Adrenal gland (tissue), 12 donors: ENCODE measurements around the gene FASTKD1. TPM values are rescaled to one million over a fixed set of nuclear protein-coding genes. Genes with fewer than 3 reads are reported as not detected.

ENCODE experiments used
- DNase-seq, 7 donors: peaks; one replicate each; pipeline ENCODE4 v3.0.0-alpha.2; 2019 to 2020
- H3K27ac ChIP-seq, 5 donors: fragments of 200-600 bp; sonication (generic) in 4 of 5; 1 replicate in 3 of 5; 2 replicates in 2 of 5; pipeline versions ENCODE4 v1.5.1 to v1.8.0; 2016 to 2020; ENCODE audit warnings: mild to moderate bottlenecking in 1 of 5
- H3K27me3 ChIP-seq: fragments of 200-600 bp; 2 replicates; pipeline ENCODE4 v1.8.0; 2021
- H3K36me3 ChIP-seq, 2 donors: fragments of 200-600 bp; replicated peaks in 1 of 2; 1 replicate in 1 of 2; 2 replicates in 1 of 2; pipeline versions ENCODE4 v1.5.1 to v1.8.0; 2018 to 2022
- H3K4me1 ChIP-seq, 2 donors: fragments of 200-600 bp; replicated peaks in 1 of 2; 1 replicate in 1 of 2; 2 replicates in 1 of 2; pipeline versions ENCODE4 v1.5.1 to v1.8.0; 2018 to 2021
- H3K4me3 ChIP-seq, 4 donors: fragments of 200-600 bp; sonication (generic) in 3 of 4; one replicate each; pipeline ENCODE4 v1.5.1; 2016 to 2018
- H3K9me3 ChIP-seq, 3 donors: fragments of 200-600 bp; sonication (generic) in 1 of 3; replicated peaks in 1 of 3; 1 replicate in 2 of 3; 2 replicates in 1 of 3; pipeline versions ENCODE4 v1.5.1 to v1.8.0; 2016 to 2021
- POLR2A ChIP-seq, 2 donors: fragments of 450-650 bp; IDR thresholded peaks; one replicate each; pipeline ENCODE4 v1.6.1; 2017; ENCODE audit warnings: antibody characterized with exemption in 2 of 2, mild to moderate bottlenecking in 2 of 2, moderate library complexity in 1 of 2
- WGBS, 4 donors: extraction: QIAGEN DNeasy Blood & Tissue Kit in 2 of 4; methylation state at CpG; one replicate each; pipeline versions ENCODE4 v1.1.5 to v1.1.7; 2013 to 2017; 5-methylcytosine and 5-hydroxymethylcytosine counted together
- intact Hi-C, 2 donors: fragments of 100-400 bp; cut with DNase I; formaldehyde crosslinking; loops; one replicate each; pipeline versions ENCODE4 v1.14.1 to v1.15.0; 2022 to 2023
- polyA plus RNA-seq, 3 donors: library from polyadenylated mRNA; stranded (reverse); fragments of 200-250 nt in 2 of 3; fragments of 350-450 nt in 1 of 3; fragmentation: Illumina TruSeq in 1 of 3; extraction: RNeasy Lipid Tissue Mini Kit (QIAGEN cat#74804) in 1 of 3; gene quantifications; one replicate each; pipeline ENCODE4 v1.2.3, GENCODE V29; 2013 to 2014
- total RNA-seq, 9 donors: library from RNA; depleted of rRNA in 4 of 9; stranded (reverse); fragments of >200 nt in 4 of 9; fragments of 120-200 nt in 1 of 9; fragmentation: NEBNext Ultra II Directional in 1 of 9; extraction: Animal tissue kit (Norgen Biotek cat#: 25700) in 1 of 9; gene quantifications; one replicate each; pipeline versions ENCODE4 v1.1.0 to v1.2.4, GENCODE V29; 2013 to 2023
- TF ChIP-seq, protein P1 (sequence below), 6 experiments: fragments of 450-650 bp in 4 of 6; fragments of 200-600 bp in 2 of 6; sonication (generic) in 1 of 6; IDR thresholded peaks; 1 replicate in 5 of 6; 2 replicates in 1 of 6; pipeline versions ENCODE4 v1.5.1 to v1.8.0; 2016 to 2021; ENCODE audit warnings: antibody characterized with exemption in 6 of 6, mild to moderate bottlenecking in 2 of 6, moderate library complexity in 1 of 6
- donor health status: healthy with polysubstance abuse.
- donor health status: Bipolar disorder and iron deficiency.
- donor health status: DM: yes; HTN: yes; CAD: no.
- donor health status: DM: no; HTN: no; CAD: no.
- donor health status: DM: no; HTN: no; CAD: no.
- donor health status: DM: yes; HTN: yes; CAD: no.

The FASTKD1 gene
- total and polyA plus RNA-seq, 12 donors = 5.9 to 121 (median 20.9) TPM

DNA sequence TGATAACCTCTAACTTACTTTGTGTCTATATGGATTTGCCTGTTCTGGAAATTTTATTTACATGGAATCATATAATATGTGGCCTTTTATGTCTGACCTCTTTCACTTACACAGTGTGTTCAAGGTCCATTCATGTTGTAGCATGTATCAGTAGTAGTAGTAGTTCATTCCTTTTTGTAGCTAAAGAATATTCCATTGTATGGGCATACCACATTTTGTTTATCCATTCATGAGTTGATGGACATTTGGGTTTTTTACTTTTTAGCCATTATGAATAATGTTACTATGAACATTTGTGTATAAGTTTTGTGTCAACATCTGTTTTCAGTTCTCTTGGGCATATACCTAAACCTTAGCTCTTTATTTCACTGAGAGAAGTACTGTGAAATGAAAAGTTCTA is 82.8 kb downstream of the FASTKD1 start:
- Histone ChIP-seq H3K27ac (no peak overlapping the region), H3K36me3 (no peaks in the 10 kb centered on the region), H3K27me3 (no peaks in the 10 kb centered on the region), H3K9me3 (no peaks in the 10 kb centered on the region), H3K4me3 (no peak overlapping the region), H3K4me1 (no peaks in the 10 kb centered on the region)
- no peak for DNase-seq
- intact Hi-C loops = no loop called here
- no peak for TF ChIP-seq POLR2A (IDR thresholded peaks at IDR 0.05)
- TF ChIP-seq, protein P1, sequence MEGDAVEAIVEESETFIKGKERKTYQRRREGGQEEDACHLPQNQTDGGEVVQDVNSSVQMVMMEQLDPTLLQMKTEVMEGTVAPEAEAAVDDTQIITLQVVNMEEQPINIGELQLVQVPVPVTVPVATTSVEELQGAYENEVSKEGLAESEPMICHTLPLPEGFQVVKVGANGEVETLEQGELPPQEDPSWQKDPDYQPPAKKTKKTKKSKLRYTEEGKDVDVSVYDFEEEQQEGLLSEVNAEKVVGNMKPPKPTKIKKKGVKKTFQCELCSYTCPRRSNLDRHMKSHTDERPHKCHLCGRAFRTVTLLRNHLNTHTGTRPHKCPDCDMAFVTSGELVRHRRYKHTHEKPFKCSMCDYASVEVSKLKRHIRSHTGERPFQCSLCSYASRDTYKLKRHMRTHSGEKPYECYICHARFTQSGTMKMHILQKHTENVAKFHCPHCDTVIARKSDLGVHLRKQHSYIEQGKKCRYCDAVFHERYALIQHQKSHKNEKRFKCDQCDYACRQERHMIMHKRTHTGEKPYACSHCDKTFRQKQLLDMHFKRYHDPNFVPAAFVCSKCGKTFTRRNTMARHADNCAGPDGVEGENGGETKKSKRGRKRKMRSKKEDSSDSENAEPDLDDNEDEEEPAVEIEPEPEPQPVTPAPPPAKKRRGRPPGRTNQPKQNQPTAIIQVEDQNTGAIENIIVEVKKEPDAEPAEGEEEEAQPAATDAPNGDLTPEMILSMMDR (IDR thresholded peaks at IDR 0.05) = no peak

DNA sequence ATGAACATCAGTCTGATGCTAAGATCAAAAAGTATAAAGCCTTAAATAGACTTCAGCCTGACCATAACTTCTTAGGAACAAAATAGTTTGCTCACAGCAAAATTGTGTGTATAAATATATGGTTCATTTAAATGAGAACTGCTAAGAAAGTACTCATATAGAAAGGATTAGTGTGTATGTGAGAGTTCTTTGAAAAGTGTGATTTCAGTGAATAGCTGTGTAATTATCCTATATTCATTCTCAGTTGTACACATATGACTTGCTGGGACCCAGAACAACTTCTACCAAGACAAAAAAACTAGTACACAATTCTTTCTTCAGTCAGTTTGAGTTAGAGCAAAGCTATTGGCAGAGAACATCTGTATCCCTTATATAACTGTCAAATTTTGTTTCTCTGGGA is 87.2 kb downstream of the FASTKD1 start:
- intact Hi-C loops = no loop called here
- no peak overlapping the region for H3K27ac ChIP-seq
- no peaks in the 10 kb centered on the region for H3K36me3 ChIP-seq
- no peaks in the 10 kb centered on the region for H3K9me3 ChIP-seq
- TF ChIP-seq POLR2A (IDR thresholded peaks at IDR 0.05) = no peak
- TF ChIP-seq, protein P1 (IDR thresholded peaks at IDR 0.05) = no peak
- no peaks in the 10 kb centered on the region for H3K27me3 ChIP-seq
- H3K4me1 ChIP-seq = no peaks in the 10 kb centered on the region
- DNase-seq = no peak
- no peak overlapping the region for H3K4me3 ChIP-seq

DNA sequence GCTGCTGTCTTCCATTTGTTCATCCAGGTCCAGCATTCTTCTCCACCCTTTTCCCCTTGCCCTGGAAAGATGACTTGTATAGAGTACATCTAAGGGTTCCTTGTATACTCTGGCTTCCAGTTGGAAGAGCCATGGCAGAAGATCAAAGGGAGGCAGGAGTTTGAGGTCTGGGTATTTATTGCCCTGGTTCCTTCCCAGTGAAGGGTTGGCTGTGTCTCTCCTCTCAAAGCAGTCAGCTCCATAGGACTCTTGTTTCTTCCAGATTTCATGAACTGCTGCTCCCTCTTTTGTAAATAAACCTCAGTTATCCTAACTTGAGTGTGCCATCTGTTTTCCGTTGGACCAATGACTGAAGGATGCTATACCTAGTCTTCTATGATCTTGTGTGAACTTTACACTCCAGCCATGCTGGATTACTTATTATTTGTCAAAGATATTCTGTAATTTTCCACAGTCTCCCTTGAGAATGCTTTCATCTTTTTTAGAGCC is 88.0 kb downstream of the FASTKD1 start:
- no peak overlapping the region for H3K4me3 ChIP-seq
- H3K4me1 ChIP-seq = no peaks in the 10 kb centered on the region
- no peak overlapping the region for H3K27ac ChIP-seq
- TF ChIP-seq, protein P1 (IDR thresholded peaks at IDR 0.05) = no peak
- 91 to 100% (median 95%) methylated on average over 1 of the region's 1 CpG for WGBS, 4 donors
- intact Hi-C loops = no loop called here
- no peaks in the 10 kb centered on the region for H3K36me3 ChIP-seq
- H3K27me3 ChIP-seq = no peaks in the 10 kb centered on the region
- no peaks in the 10 kb centered on the region for H3K9me3 ChIP-seq
- no peak for DNase-seq

DNA sequence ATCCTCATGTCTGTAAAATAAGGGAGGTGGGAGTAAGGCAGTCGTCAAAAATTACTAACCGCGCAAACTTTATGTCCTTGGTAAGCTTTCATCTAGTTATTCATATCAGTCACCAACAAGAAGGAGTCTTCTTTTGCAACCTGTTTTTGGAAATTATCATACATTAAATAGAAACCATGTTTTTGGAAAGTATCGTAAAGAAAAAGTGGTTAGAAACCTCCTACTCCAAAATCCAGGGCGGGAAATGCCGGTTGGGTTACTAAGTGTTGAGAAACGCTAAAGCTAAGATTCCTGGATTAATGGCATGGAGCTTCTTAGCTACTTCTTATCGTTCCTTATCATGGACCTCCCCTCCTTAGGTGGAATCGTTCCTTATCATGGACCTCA is 93.6 kb downstream of the FASTKD1 start:
- Histone ChIP-seq H3K27ac (peak overlapping the region in 4 of 5 donors; percentile 36 to 81 (median 75)), H3K36me3 (no peaks in the 10 kb centered on the region), H3K4me3 (peak overlapping the region; percentile 44 to 90 (median 71)), H3K9me3 (no peaks in the 10 kb centered on the region), H3K4me1 (peaks cover 12 to 14% of the 10 kb centered on the region in 2 donors), H3K27me3 (no peaks in the 10 kb centered on the region)
- WGBS, 4 donors = 36 to 39% (median 38%) methylated on average over 9 of the region's 9 CpGs
- intact Hi-C loops = no loop called here
- DNase-seq = no peak
- TF ChIP-seq, protein P1 (IDR thresholded peaks at IDR 0.05) = no peak
- no peak for TF ChIP-seq POLR2A (IDR thresholded peaks at IDR 0.05)

Other genes starting within 250 kb of the FASTKD1 start
- gene LRP2, start 211.3 kb downstream of the FASTKD1 start, total RNA-seq = under 1 TPM in 4 of 9 donors, not detected in 5; 0.04 to 0.43 (median 0.10) TPM
- gene LRP2, start 211.3 kb downstream of the FASTKD1 start, polyA plus RNA-seq = not detected
- 10 to 100 TPM in 6 of 9 donors, 1 to 10 TPM in 3; 4.1 to 13.9 (median 10.8) TPM for gene BBS5, start 94.4 kb downstream of the FASTKD1 start, total RNA-seq
- gene BBS5, start 94.4 kb downstream of the FASTKD1 start, polyA plus RNA-seq = 10 to 100 TPM in 1 of 3 donors, 1 to 10 TPM in 2; 3.6 to 15.7 (median 8.8) TPM
- gene KLHL41, start 64.2 kb downstream of the FASTKD1 start, total RNA-seq = 1 to 10 TPM in 2 of 9 donors, under 1 TPM in 7; 0.28 to 3.1 (median 0.42) TPM
- 1 to 10 TPM in 1 of 3 donors, under 1 TPM in 2; 0.18 to 1.4 (median 0.91) TPM for gene KLHL41, start 64.2 kb downstream of the FASTKD1 start, polyA plus RNA-seq
- 10 to 100 TPM; 15.4 to 52.2 (median 43.0) TPM for gene PPIG, start 10.5 kb upstream of the FASTKD1 start, total RNA-seq
- gene PPIG, start 10.5 kb upstream of the FASTKD1 start, polyA plus RNA-seq = 100 to 1,000 TPM in 1 of 3 donors, 10 to 100 TPM in 2; 47.3 to 111 (median 83.4) TPM
- under 1 TPM in 1 of 9 donors, not detected in 8; 0.39 TPM for gene CFAP210, start 120.5 kb upstream of the FASTKD1 start, total RNA-seq
- under 1 TPM in 2 of 3 donors, not detected in 1; 0.07 to 0.32 TPM for gene CFAP210, start 120.5 kb upstream of the FASTKD1 start, polyA plus RNA-seq
- gene PHOSPHO2, start 120.6 kb upstream of the FASTKD1 start, total RNA-seq = 1 to 10 TPM in 7 of 9 donors, under 1 TPM in 2; 0.69 to 6.6 (median 2.4) TPM
- gene PHOSPHO2, start 120.6 kb upstream of the FASTKD1 start, polyA plus RNA-seq = 1 to 10 TPM in 2 of 3 donors, under 1 TPM in 1; 0.74 to 2.4 (median 2.3) TPM
- gene KLHL23, start 160.0 kb upstream of the FASTKD1 start, total RNA-seq = 10 to 100 TPM in 1 of 9 donors, 1 to 10 TPM in 6, under 1 TPM in 2; 0.61 to 12.4 (median 2.1) TPM
- 1 to 10 TPM; 1.5 to 2.5 (median 1.9) TPM for gene KLHL23, start 160.0 kb upstream of the FASTKD1 start, polyA plus RNA-seq
- gene SSB, start 225.0 kb upstream of the FASTKD1 start, total RNA-seq = 100 to 1,000 TPM in 1 of 9 donors, 10 to 100 TPM in 8; 30.1 to 129 (median 74.1) TPM
- 100 to 1,000 TPM in 1 of 3 donors, 10 to 100 TPM in 2; 66.1 to 210 (median 72.6) TPM for gene SSB, start 225.0 kb upstream of the FASTKD1 start, polyA plus RNA-seq